Parathyroid adenoma (tissue), 2 donors: ENCODE data around the gene GSG1L.

Experiments
- H2AFZ ChIP-seq: fragments of 300-600 bp; sonication (generic); one replicate; pipeline ENCODE4 v1.7.0; 2017; ENCODE audit warnings: antibody characterized with exemption, mild to moderate bottlenecking
- H3K27ac ChIP-seq: fragments of 300-600 bp; sonication (generic); one replicate; pipeline ENCODE4 v1.7.0; 2017
- H3K27me3 ChIP-seq: fragments of 300-600 bp; sonication (generic); one replicate; pipeline ENCODE4 v1.7.0; 2017; ENCODE audit warnings: low read length; ENCODE audit not compliant: control insufficient read depth, insufficient read depth
- H3K36me3 ChIP-seq: fragments of 300-600 bp; sonication (generic); one replicate; pipeline ENCODE4 v1.7.0; 2017; ENCODE audit warnings: low read length; ENCODE audit not compliant: control insufficient read depth, insufficient read depth
- H3K4me1 ChIP-seq: fragments of 300-600 bp; sonication (generic); one replicate; pipeline ENCODE4 v1.7.0; 2017; ENCODE audit warnings: control low read depth
- H3K4me2 ChIP-seq: fragments of 300-600 bp; sonication (generic); one replicate; pipeline ENCODE4 v1.7.0; 2017; ENCODE audit warnings: low read length
- H3K4me3 ChIP-seq: fragments of 300-600 bp; sonication (generic); one replicate; pipeline ENCODE4 v1.7.0; 2017; ENCODE audit warnings: low read depth, low read length
- H3K79me2 ChIP-seq: fragments of 300-600 bp; sonication (generic); one replicate; pipeline ENCODE4 v1.7.0; 2017; ENCODE audit warnings: control low read depth
- H3K9ac ChIP-seq: fragments of 300-600 bp; sonication (generic); one replicate; pipeline ENCODE4 v1.7.0; 2017; ENCODE audit warnings: mild to moderate bottlenecking
- H3K9me3 ChIP-seq: fragments of 300-600 bp; sonication (generic); one replicate; pipeline ENCODE4 v1.7.0; 2017; ENCODE audit warnings: low read length; ENCODE audit not compliant: control insufficient read depth
- TF ChIP-seq, protein P1 (sequence below): fragments of 300-600 bp; sonication (generic); IDR thresholded peaks from one replicate; pipeline ENCODE4 v1.7.0; 2017; ENCODE audit warnings: antibody characterized with exemption, mild to moderate bottlenecking
- donor health status: primary hyperparathyroidism.

The GSG1L gene

DNA sequence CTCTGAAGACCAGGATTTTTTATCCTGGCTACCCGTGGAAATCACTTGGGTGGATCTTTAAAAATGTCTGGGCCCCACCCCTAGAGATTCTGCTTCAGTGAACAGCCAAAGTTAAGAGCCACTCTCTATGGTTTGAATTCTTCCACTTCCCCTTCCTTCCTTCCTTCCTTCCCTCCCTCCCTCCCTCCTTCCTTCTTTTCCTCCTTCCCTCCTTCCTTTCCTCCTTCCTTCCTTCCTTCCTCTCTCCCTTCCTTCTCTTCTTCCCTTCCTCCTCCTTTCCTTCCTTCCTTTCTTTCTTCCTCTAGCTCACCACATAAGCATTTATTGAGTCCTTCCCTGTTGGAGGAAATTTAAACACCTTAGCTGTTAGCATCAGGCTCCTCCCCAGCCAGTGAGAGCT, 310.0 kb downstream of the GSG1L start:
- no peaks in the 10 kb centered on the region for H3K79me2 ChIP-seq
- no peak overlapping the region for H2AFZ ChIP-seq
- H3K4me2 ChIP-seq = no peak overlapping the region
- peaks cover 8% of the 10 kb centered on the region for H3K4me1 ChIP-seq
- TF ChIP-seq, protein P1, sequence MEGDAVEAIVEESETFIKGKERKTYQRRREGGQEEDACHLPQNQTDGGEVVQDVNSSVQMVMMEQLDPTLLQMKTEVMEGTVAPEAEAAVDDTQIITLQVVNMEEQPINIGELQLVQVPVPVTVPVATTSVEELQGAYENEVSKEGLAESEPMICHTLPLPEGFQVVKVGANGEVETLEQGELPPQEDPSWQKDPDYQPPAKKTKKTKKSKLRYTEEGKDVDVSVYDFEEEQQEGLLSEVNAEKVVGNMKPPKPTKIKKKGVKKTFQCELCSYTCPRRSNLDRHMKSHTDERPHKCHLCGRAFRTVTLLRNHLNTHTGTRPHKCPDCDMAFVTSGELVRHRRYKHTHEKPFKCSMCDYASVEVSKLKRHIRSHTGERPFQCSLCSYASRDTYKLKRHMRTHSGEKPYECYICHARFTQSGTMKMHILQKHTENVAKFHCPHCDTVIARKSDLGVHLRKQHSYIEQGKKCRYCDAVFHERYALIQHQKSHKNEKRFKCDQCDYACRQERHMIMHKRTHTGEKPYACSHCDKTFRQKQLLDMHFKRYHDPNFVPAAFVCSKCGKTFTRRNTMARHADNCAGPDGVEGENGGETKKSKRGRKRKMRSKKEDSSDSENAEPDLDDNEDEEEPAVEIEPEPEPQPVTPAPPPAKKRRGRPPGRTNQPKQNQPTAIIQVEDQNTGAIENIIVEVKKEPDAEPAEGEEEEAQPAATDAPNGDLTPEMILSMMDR = no peak
- H3K9ac ChIP-seq = no peak overlapping the region
- no peaks in the 10 kb centered on the region for H3K36me3 ChIP-seq
- no peak overlapping the region for H3K4me3 ChIP-seq
- H3K27ac ChIP-seq = no peak overlapping the region
- H3K9me3 ChIP-seq = no peaks in the 10 kb centered on the region
- H3K27me3 ChIP-seq = no peaks in the 10 kb centered on the region

DNA sequence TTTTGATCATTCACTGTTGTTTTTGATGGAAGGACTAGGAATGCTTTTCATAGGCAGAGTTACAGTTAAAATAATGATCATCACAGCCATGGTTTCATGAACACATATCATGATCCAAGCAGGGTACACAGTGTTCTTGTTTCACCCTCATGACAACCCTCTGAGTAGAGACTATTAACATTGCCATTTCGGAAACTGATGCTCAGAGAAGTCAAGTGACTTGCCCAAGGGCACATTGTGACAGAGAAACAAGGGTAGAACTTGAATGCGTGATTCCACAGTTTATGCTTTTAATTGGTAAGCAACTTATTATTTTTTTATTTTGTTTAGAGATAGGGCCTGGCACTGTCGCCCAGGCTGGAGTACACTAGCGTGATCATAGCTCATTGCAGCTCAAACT, 311.3 kb downstream of the GSG1L start:
- Histone ChIP-seq H3K9me3 (no peaks in the 10 kb centered on the region), H3K27me3 (no peaks in the 10 kb centered on the region), H3K4me3 (no peak overlapping the region), H3K4me1 (peaks cover 8% of the 10 kb centered on the region), H3K4me2 (no peak overlapping the region), H3K36me3 (no peaks in the 10 kb centered on the region), H3K27ac (no peak overlapping the region), H3K79me2 (no peaks in the 10 kb centered on the region), H3K9ac (no peak overlapping the region), H2AFZ (no peak overlapping the region)
- TF ChIP-seq, protein P1 = no peak

DNA sequence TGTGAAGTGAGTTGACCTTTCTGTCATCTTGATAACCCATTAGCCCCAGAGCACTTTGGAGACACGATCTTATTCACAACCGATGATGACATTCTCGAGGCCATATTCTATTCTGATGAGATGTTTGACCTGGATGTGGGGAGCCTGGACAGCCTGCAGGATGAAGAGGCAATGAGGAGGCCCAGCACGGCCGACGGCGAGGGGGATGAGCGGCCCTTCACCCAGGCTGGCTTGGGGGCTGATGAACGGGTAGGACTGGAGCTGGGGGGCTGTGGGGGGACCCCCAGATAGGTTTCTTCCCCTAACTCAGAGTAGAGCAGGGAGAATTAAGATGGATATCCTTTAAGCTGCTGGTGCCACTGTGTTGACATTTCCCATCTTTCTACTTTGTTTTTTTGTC, 311.8 kb downstream of the GSG1L start:
- no peaks in the 10 kb centered on the region for H3K79me2 ChIP-seq
- H3K9me3 ChIP-seq = no peaks in the 10 kb centered on the region
- H3K27me3 ChIP-seq = no peaks in the 10 kb centered on the region
- TF ChIP-seq, protein P1 = no peak
- no peak overlapping the region for H2AFZ ChIP-seq
- peaks cover 8% of the 10 kb centered on the region for H3K4me1 ChIP-seq
- H3K36me3 ChIP-seq = no peaks in the 10 kb centered on the region
- H3K4me2 ChIP-seq = no peak overlapping the region
- H3K4me3 ChIP-seq = no peak overlapping the region
- H3K9ac ChIP-seq = no peak overlapping the region
- H3K27ac ChIP-seq = no peak overlapping the region

DNA sequence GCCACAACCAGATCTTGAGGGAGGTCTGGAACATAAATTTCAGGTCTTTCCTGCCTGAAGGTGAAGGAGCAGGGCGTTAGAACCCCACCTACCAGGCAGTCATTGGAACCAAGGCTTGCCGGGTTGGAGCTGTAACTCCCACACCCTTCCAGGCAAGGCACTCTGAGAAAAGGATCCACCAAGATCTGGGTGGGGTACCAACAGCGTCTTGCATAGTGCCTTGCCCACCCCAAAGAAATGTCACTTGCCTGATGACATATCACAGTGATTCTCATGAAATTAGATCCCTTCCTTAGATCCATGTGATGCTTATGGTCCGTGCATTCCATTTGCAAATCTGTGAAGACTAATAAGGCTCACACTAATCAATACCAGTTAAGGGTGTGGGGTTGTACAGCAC, 312.3 kb downstream of the GSG1L start:
- H3K9me3 ChIP-seq = no peaks in the 10 kb centered on the region
- no peak overlapping the region for H3K27ac ChIP-seq
- H3K9ac ChIP-seq = no peak overlapping the region
- H2AFZ ChIP-seq = no peak overlapping the region
- H3K4me2 ChIP-seq = no peak overlapping the region
- no peaks in the 10 kb centered on the region for H3K27me3 ChIP-seq
- H3K4me3 ChIP-seq = no peak overlapping the region
- H3K4me1 ChIP-seq = peaks cover 8% of the 10 kb centered on the region
- no peaks in the 10 kb centered on the region for H3K79me2 ChIP-seq
- TF ChIP-seq, protein P1 = no peak
- no peaks in the 10 kb centered on the region for H3K36me3 ChIP-seq

DNA sequence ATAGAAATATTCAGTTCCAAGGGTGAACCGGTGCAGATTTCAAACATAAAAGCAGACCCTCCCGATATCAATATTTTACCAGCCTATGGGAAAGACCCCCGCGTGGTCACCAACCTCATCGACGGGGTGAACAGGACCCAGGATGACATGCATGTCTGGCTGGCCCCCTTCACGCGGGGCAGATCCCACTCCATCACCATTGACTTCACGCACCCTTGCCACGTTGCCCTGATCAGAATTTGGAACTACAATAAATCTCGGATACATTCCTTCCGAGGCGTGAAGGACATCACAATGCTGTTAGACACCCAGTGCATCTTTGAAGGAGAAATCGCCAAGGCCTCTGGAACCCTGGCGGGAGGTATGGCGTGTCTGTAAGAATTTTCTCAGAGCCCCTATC, 313.6 kb downstream of the GSG1L start:
- Histone ChIP-seq H3K27me3 (no peaks in the 10 kb centered on the region), H3K9ac (no peak overlapping the region), H2AFZ (no peak overlapping the region), H3K4me2 (no peak overlapping the region), H3K27ac (no peak overlapping the region), H3K4me1 (peaks cover 6% of the 10 kb centered on the region), H3K4me3 (no peak overlapping the region), H3K79me2 (no peaks in the 10 kb centered on the region), H3K36me3 (no peaks in the 10 kb centered on the region), H3K9me3 (no peaks in the 10 kb centered on the region)
- TF ChIP-seq, protein P1 = no peak
